SK-N-SH treated with all-trans-retinoic acid at 6 μM for 48 hours (cell line): ENCODE results near the gene RABGAP1L.

Experiments used
- ATAC-seq: fragments of 200-7000 bp; cut with Tn5 transposase; 3 replicates; pipeline ENCODE4 v1.9.1; 2020; ENCODE audit warnings: mild to moderate bottlenecking, moderate library complexity
- ARNTL ChIP-seq: fragments of 450-650 bp; formaldehyde crosslinking; IDR thresholded peaks from 2 replicates; pipeline ENCODE4 v1.5.0; 2020; ENCODE audit warnings: low read depth, mild to moderate bottlenecking, moderate library complexity, borderline replicate concordance
- BACH2 ChIP-seq: fragments of 250-450 bp; sonication (Bioruptor Pico); IDR thresholded peaks from 2 replicates; pipeline ENCODE4 v1.9.0; 2021; ENCODE audit warnings: mild to moderate bottlenecking, borderline replicate concordance
- CSDC2 ChIP-seq: fragments of 250-450 bp; sonication (Bioruptor Pico); IDR thresholded peaks from 2 replicates; pipeline ENCODE4 v1.5.0; 2020; ENCODE audit warnings: mild to moderate bottlenecking, moderate library complexity
- GLIS3 ChIP-seq: fragments of 250-450 bp; sonication (Bioruptor Pico); IDR thresholded peaks from 2 replicates; pipeline ENCODE4 v1.5.0; 2020; ENCODE audit warnings: mild to moderate bottlenecking, moderate library complexity
- ISL1 ChIP-seq: fragments of 250-450 bp; sonication (Bioruptor Pico); IDR thresholded peaks from 2 replicates; pipeline ENCODE4 v2.1.2; 2022; ENCODE audit warnings: mild to moderate bottlenecking, moderate library complexity
- OSR1 ChIP-seq: fragments of 250-450 bp; sonication (Bioruptor Pico); IDR thresholded peaks from 2 replicates; pipeline ENCODE4 v1.8.0; 2022; ENCODE audit warnings: moderate library complexity, mild to moderate bottlenecking, inconsistent platforms
- PPARA ChIP-seq: fragments of 250-450 bp; sonication (Bioruptor Pico); IDR thresholded peaks from 2 replicates; pipeline ENCODE4 v1.5.0; 2020; ENCODE audit warnings: mild to moderate bottlenecking, borderline replicate concordance
- RARB ChIP-seq: fragments of 250-450 bp; sonication (Bioruptor Pico); IDR thresholded peaks from 2 replicates; pipeline ENCODE4 v1.8.0; 2021; ENCODE audit warnings: mild to moderate bottlenecking, moderate library complexity
- SNAI2 ChIP-seq: fragments of 250-450 bp; sonication (Bioruptor Pico); IDR thresholded peaks from 2 replicates; pipeline ENCODE4 v1.5.0; 2020; ENCODE audit warnings: mild to moderate bottlenecking, moderate library complexity
- TCF4 ChIP-seq: fragments of 250-450 bp; sonication (Bioruptor Pico); IDR thresholded peaks from 2 replicates; pipeline ENCODE4 v1.8.0; 2021; ENCODE audit warnings: mild to moderate bottlenecking, moderate library complexity, borderline replicate concordance
- TOX ChIP-seq: fragments of 250-450 bp; sonication (Bioruptor Pico); IDR thresholded peaks from 2 replicates; pipeline ENCODE4 v1.8.0; 2021; ENCODE audit warnings: mild to moderate bottlenecking, moderate library complexity, borderline replicate concordance
- ZC3H10 ChIP-seq: fragments of 250-450 bp; sonication (Bioruptor Pico); IDR thresholded peaks from 2 replicates; pipeline ENCODE4 v1.5.1; 2021; ENCODE audit warnings: mild to moderate bottlenecking, moderate library complexity
- ZFP3 ChIP-seq: fragments of 250-450 bp; sonication (Bioruptor Pico); IDR thresholded peaks from 2 replicates; pipeline ENCODE4 v1.5.0; 2020; ENCODE audit warnings: mild to moderate bottlenecking, moderate library complexity
- ZFP30 ChIP-seq: fragments of 450-650 bp; formaldehyde crosslinking; IDR thresholded peaks from 2 replicates; pipeline ENCODE4 v1.5.0; 2022; ENCODE audit warnings: mild to moderate bottlenecking, moderate library complexity
- ZNF565 ChIP-seq: fragments of 450-650 bp; formaldehyde crosslinking; conservative IDR thresholded peaks from 2 replicates; pipeline ENCODE4 v1.5.0; 2020; ENCODE audit warnings: low read depth, mild to moderate bottlenecking, moderate library complexity
- ZNF70 ChIP-seq: fragments of 450-650 bp; formaldehyde crosslinking; IDR thresholded peaks from 2 replicates; pipeline ENCODE4 v1.5.0; 2020; ENCODE audit warnings: mild to moderate bottlenecking, moderate library complexity
- ZNF8 ChIP-seq: fragments of 450-650 bp; formaldehyde crosslinking; IDR thresholded peaks from 2 replicates; pipeline ENCODE4 v1.5.0; 2020; ENCODE audit warnings: mild to moderate bottlenecking, moderate library complexity
- TF ChIP-seq, protein P1 (sequence below): fragments of 250-450 bp; sonication (Bioruptor Pico); IDR thresholded peaks from 2 replicates; pipeline ENCODE4 v1.5.0; 2020; ENCODE audit warnings: mild to moderate bottlenecking, moderate library complexity
- TF ChIP-seq, protein P2 (sequence below): fragments of 250-450 bp; sonication (Bioruptor Pico); IDR thresholded peaks from 2 replicates; pipeline ENCODE4 v1.5.1; 2020; ENCODE audit warnings: low read depth, mild to moderate bottlenecking, moderate library complexity
- TF ChIP-seq, protein P3 (sequence below): fragments of 250-450 bp; sonication (Bioruptor Pico); IDR thresholded peaks from 2 replicates; pipeline ENCODE4 v1.8.0; 2020; ENCODE audit warnings: mild to moderate bottlenecking, moderate library complexity, borderline replicate concordance
- TF ChIP-seq, protein P4 (sequence below): fragments of 250-450 bp; sonication (Bioruptor Pico); IDR thresholded peaks from 2 replicates; pipeline ENCODE4 v1.8.0; 2021; ENCODE audit warnings: low read depth, mild to moderate bottlenecking, moderate library complexity, borderline replicate concordance
- TF ChIP-seq, protein P5 (sequence below): fragments of 250-450 bp; sonication (Bioruptor Pico); IDR thresholded peaks from 2 replicates; pipeline ENCODE4 v1.5.1; 2021; ENCODE audit warnings: mild to moderate bottlenecking, moderate library complexity

The RABGAP1L gene

DNA sequence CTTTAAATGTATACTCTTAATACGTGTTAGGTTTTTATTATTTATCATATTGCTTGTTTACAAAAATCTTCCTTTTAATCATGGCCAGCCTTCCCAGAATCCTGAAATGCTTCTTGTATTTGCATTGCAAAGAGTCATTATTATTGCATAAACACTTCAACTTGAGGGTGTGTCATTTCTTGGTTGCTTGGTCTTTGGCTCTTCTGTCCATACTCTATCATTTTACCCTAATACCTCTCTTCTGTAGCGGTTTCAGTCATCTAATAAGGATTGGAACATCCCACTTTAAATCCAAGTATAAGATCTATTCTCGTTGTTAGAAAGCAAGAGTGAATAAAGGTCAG is 639.8 kb downstream of the RABGAP1L start (continued):
- TF ChIP-seq ISL1 (no peak), RARB (CRISPR knock-in tag) (no peak), TOX (no peak), ZC3H10 (no peak)
- TF ChIP-seq, protein P1, sequence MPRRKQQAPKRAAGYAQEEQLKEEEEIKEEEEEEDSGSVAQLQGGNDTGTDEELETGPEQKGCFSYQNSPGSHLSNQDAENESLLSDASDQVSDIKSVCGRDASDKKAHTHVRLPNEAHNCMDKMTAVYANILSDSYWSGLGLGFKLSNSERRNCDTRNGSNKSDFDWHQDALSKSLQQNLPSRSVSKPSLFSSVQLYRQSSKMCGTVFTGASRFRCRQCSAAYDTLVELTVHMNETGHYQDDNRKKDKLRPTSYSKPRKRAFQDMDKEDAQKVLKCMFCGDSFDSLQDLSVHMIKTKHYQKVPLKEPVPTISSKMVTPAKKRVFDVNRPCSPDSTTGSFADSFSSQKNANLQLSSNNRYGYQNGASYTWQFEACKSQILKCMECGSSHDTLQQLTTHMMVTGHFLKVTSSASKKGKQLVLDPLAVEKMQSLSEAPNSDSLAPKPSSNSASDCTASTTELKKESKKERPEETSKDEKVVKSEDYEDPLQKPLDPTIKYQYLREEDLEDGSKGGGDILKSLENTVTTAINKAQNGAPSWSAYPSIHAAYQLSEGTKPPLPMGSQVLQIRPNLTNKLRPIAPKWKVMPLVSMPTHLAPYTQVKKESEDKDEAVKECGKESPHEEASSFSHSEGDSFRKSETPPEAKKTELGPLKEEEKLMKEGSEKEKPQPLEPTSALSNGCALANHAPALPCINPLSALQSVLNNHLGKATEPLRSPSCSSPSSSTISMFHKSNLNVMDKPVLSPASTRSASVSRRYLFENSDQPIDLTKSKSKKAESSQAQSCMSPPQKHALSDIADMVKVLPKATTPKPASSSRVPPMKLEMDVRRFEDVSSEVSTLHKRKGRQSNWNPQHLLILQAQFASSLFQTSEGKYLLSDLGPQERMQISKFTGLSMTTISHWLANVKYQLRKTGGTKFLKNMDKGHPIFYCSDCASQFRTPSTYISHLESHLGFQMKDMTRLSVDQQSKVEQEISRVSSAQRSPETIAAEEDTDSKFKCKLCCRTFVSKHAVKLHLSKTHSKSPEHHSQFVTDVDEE (CRISPR knock-in tag) = no peak
- TF ChIP-seq, protein P2, sequence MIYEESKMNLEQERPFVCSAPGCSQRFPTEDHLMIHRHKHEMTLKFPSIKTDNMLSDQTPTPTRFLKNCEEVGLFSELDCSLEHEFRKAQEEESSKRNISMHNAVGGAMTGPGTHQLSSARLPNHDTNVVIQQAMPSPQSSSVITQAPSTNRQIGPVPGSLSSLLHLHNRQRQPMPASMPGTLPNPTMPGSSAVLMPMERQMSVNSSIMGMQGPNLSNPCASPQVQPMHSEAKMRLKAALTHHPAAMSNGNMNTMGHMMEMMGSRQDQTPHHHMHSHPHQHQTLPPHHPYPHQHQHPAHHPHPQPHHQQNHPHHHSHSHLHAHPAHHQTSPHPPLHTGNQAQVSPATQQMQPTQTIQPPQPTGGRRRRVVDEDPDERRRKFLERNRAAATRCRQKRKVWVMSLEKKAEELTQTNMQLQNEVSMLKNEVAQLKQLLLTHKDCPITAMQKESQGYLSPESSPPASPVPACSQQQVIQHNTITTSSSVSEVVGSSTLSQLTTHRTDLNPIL = no peak

DNA sequence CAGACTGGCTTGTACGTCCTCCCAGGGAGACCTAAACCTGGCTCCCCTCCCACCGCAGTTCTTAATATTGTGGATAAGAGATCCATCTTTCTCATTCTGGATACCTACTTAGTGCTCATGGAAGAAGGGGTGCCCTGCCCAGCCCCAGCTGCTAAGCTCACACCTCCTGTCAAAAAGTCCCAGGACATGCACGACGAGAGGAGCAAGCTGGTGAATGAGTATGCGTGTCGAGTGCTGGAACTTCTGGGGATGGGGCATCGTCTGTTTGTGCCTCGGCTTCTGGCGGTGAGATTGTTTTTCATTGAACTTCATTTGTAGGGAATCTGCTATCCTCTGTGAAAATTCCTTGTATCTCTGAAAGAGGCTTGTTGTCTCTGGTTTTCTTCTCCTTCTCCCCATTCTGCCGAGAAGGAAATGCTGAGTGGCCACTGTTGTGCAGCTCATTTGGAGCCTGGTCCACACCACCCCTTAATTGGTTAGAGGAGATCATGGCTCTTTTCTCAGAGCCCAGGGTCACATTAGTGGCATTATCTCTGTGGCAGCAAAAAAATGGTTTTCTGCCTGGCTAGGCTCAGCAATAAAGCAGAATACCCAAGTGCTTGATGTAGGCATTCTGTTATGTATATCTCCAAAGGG is 641.0 kb downstream of the RABGAP1L start:
- peak; percentile 56 for ATAC-seq
- TF ChIP-seq, protein P2 = no peak
- TF ChIP-seq TCF4 = no peak
- TF ChIP-seq, protein P3, sequence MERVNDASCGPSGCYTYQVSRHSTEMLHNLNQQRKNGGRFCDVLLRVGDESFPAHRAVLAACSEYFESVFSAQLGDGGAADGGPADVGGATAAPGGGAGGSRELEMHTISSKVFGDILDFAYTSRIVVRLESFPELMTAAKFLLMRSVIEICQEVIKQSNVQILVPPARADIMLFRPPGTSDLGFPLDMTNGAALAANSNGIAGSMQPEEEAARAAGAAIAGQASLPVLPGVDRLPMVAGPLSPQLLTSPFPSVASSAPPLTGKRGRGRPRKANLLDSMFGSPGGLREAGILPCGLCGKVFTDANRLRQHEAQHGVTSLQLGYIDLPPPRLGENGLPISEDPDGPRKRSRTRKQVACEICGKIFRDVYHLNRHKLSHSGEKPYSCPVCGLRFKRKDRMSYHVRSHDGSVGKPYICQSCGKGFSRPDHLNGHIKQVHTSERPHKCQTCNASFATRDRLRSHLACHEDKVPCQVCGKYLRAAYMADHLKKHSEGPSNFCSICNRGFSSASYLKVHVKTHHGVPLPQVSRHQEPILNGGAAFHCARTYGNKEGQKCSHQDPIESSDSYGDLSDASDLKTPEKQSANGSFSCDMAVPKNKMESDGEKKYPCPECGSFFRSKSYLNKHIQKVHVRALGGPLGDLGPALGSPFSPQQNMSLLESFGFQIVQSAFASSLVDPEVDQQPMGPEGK (CRISPR knock-in tag) = no peak
- no peak for TF ChIP-seq ZNF8 (CRISPR knock-in tag)
- no peak for TF ChIP-seq ZFP3 (CRISPR knock-in tag)
- TF ChIP-seq TOX = no peak
- TF ChIP-seq ISL1 = no peak
- TF ChIP-seq ZFP30 = no peak
- no peak for TF ChIP-seq ZNF565
- TF ChIP-seq PPARA (CRISPR knock-in tag) = no peak
- no peak for TF ChIP-seq OSR1 (CRISPR knock-in tag)
- TF ChIP-seq BACH2 (CRISPR knock-in tag) = no peak
- TF ChIP-seq ZNF70 (CRISPR knock-in tag) = no peak
- TF ChIP-seq, protein P4, sequence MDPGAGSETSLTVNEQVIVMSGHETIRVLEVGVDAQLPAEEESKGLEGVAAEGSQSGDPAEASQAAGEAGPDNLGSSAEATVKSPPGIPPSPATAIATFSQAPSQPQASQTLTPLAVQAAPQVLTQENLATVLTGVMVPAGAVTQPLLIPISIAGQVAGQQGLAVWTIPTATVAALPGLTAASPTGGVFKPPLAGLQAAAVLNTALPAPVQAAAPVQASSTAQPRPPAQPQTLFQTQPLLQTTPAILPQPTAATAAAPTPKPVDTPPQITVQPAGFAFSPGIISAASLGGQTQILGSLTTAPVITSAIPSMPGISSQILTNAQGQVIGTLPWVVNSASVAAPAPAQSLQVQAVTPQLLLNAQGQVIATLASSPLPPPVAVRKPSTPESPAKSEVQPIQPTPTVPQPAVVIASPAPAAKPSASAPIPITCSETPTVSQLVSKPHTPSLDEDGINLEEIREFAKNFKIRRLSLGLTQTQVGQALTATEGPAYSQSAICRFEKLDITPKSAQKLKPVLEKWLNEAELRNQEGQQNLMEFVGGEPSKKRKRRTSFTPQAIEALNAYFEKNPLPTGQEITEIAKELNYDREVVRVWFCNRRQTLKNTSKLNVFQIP (CRISPR knock-in tag) = no peak
- TF ChIP-seq, all 23 proteins: peak for 0

DNA sequence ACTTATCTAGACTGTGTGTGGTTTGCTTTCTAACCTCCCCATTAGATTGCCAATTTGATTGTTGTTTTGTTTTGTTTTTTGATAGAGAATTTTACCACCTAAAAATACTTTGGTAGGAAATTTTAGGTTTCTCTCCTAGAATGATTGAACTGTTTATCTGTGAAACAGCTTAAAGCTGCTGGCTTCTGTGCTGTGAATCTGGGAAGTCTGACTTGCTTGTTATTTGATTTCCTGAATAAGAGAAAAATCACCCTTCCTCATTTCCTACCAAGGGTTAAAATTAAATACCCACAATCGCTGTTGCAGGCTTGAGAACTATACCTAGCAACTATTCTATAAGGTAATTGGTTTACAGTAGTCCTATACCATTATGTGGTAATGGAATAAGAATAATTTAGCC is 641.6 kb downstream of the RABGAP1L start:
- ATAC-seq = no peak
- TF ChIP-seq ARNTL (CRISPR knock-in tag) (no peak), TCF4 (no peak), TOX (no peak), CSDC2 (CRISPR knock-in tag) (no peak), GLIS3 (CRISPR knock-in tag) (no peak), ISL1 (no peak), ZNF565 (no peak), ZNF8 (CRISPR knock-in tag) (no peak), BACH2 (CRISPR knock-in tag) (no peak), SNAI2 (no peak), ZFP30 (no peak)
- TF ChIP-seq, protein P5, sequence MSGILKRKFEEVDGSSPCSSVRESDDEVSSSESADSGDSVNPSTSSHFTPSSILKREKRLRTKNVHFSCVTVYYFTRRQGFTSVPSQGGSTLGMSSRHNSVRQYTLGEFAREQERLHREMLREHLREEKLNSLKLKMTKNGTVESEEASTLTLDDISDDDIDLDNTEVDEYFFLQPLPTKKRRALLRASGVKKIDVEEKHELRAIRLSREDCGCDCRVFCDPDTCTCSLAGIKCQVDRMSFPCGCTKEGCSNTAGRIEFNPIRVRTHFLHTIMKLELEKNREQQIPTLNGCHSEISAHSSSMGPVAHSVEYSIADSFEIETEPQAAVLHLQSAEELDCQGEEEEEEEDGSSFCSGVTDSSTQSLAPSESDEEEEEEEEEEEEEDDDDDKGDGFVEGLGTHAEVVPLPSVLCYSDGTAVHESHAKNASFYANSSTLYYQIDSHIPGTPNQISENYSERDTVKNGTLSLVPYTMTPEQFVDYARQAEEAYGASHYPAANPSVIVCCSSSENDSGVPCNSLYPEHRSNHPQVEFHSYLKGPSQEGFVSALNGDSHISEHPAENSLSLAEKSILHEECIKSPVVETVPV (CRISPR knock-in tag) = no peak
- TF ChIP-seq, protein P1 (CRISPR knock-in tag) = no peak
- TF ChIP-seq, protein P2 = no peak
